MM.1S (cell line): Measurements from ENCODE around the gene WDR26.
"Not testable (repeated sequence)": the region's sequence is repeated elsewhere in the genome, so short reads cannot be mapped to it uniquely, and the experiment has no call there.

Source experiments
- CTCF ChIP-seq: fragments of 300-600 bp; sonication (generic); IDR thresholded peaks from 2 replicates; pipeline ENCODE4 v1.5.1; 2016; ENCODE audit warnings: antibody characterized with exemption, low read length, mixed read lengths
- EZH2 ChIP-seq: fragments of 300-600 bp; sonication (generic); optimal IDR thresholded peaks from 2 replicates; pipeline ENCODE3; 2017; ENCODE audit warnings: low read depth, mild to moderate bottlenecking, antibody characterized with exemption, low read length, mixed read lengths

GRCh38 chr1:224428713-224429112 is 5.9 kb downstream of the WDR26 start:
- TF ChIP-seq CTCF, EZH2: not testable (repeated sequence)
